ENCODE results near the gene DYRK1A.

Gene DYRK1A

GRCh38 chr21:37566790-37567615 lies 200.4 kb downstream of the DYRK1A start:
- no peak for DNase-seq (ENCODE audit: low read depth, low spot score)

GRCh38 chr21:37568415-37568814 lies 201.8 kb downstream of the DYRK1A start:
- no peak for DNase-seq (ENCODE audit: low read depth, low spot score)

DNA sequence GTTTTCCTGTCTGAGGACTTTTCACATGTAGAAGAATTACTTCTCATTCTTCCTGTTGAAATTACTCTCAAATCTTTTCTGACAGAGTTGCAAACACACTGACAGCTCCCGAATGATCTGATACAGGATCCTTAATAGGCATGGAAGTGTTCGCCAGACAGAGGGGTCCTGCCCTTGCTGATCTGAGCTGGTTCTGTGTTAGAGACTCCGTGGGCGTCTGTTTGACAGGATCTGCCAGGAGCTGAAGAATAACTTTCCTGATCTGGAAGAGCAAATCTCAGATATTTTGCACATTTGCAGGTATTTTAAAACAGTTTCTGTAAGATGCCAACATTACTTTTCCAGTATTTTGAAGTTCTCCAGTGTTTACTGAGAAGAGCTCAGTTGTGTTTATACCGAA lies 202.3 kb downstream of the DYRK1A start:
- no peak for DNase-seq (ENCODE audit: low read depth, low spot score)

DNA sequence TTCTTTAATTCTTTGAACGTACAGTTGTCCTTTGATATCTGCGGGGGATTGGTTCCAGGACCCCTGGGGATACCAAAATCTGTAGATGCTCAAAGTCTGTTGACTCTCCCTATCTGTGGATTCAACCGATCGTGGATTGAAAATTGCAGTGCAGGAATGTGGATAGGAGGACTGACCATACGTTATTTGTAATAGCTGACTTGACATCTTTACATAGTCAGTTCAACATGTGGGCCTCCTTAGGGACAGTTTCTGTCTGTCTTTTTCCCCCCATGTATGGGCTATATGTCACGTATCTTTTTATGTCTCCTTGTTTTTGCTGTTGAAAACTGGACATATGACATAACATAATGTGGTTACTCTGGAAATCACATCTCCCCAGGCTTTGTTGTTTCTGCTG lies 204.9 kb downstream of the DYRK1A start:
- no peak for DNase-seq (ENCODE audit: low read depth, low spot score)

DNA sequence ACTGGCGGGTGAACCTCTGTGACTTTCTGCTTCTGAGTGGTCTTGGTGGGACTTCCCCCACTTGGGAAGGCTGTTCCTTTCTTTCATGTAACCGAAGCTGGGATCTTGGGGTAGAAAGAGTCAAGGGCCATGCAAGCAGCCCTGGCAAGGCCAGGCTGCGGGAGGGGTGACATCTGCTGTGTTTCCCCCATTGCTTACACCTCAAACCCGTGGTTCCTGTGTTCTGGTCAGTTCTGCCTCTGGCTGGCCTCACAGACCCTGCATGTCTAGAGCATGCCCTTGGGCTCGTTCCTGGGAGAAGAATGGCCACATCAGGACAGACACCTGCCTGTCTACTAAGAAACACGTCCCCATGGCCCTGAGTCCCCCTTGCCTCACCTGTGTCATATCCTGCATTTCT lies 207.7 kb downstream of the DYRK1A start:
- no peak for DNase-seq (ENCODE audit: low read depth, low spot score)

- DNase-seq (ENCODE audit: low read depth, low spot score) = no peak
Observed at GRCh38 chr21:37574751-37575150, 208.2 kb downstream of the DYRK1A start.

DNA sequence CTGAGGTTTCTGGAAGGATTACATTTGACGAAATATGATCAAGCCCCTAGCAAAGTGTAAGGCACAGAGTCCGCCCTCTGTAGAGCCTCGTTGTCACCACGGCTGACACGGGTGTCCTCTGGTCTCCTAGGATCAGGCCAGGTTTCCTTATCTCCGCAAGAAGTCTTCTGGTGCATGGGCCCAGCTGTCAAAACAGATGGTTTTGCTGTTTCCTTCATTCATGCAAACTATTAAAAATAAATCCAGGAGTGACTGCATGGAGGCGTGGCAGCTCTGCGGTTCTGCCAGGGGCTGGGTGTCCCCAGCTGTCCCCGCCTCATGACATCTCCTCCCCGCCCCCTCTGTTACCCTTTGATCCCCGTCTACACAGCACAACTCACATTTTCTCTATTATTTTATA lies 209.0 kb downstream of the DYRK1A start:
- DNase-seq (ENCODE audit: low read depth, low spot score) = no peak

Measured in brain pericyte (primary cell).